Body of pancreas (tissue), 4 donors: ENCODE data around the gene ZNF654.

Experiments
- POLR2A ChIP-seq, 3 donors: fragments of 450-650 bp; IDR thresholded peaks; one replicate each; pipeline ENCODE4 v1.6.1; 2016; ENCODE audit warnings: antibody characterized with exemption in 3 of 3, mild to moderate bottlenecking in 2 of 3
- TF ChIP-seq, protein P1 (sequence below), 7 experiments: fragments of 450-650 bp in 4 of 7; fragments of 200-600 bp in 3 of 7; sonication (generic) in 3 of 7; IDR thresholded peaks; one replicate each; pipeline ENCODE4 v1.5.1; 2016 to 2019; ENCODE audit warnings: antibody characterized with exemption in 7 of 7

DNA sequence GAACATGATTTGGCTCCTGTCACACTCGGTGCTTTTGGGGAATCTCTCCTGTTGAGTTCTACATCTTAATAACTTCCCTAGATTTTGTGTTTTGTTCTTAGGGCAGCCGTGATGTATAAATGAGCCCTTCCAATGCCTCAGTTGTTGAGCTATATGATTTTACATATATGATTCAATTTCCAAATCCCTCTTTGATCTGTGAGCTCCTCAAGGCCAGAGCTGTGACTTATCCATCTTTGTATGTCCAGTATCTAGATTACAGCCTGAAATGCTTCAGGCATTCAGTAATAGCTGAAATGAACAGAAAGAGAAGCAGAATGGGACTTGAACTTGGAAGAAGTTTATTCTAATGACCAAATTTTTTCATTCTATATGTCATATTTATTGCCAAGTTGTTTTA, 26.8 kb upstream of the ZNF654 start:
- TF ChIP-seq, protein P1, sequence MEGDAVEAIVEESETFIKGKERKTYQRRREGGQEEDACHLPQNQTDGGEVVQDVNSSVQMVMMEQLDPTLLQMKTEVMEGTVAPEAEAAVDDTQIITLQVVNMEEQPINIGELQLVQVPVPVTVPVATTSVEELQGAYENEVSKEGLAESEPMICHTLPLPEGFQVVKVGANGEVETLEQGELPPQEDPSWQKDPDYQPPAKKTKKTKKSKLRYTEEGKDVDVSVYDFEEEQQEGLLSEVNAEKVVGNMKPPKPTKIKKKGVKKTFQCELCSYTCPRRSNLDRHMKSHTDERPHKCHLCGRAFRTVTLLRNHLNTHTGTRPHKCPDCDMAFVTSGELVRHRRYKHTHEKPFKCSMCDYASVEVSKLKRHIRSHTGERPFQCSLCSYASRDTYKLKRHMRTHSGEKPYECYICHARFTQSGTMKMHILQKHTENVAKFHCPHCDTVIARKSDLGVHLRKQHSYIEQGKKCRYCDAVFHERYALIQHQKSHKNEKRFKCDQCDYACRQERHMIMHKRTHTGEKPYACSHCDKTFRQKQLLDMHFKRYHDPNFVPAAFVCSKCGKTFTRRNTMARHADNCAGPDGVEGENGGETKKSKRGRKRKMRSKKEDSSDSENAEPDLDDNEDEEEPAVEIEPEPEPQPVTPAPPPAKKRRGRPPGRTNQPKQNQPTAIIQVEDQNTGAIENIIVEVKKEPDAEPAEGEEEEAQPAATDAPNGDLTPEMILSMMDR (IDR thresholded peaks at IDR 0.05), result no peak
- TF ChIP-seq POLR2A (IDR thresholded peaks at IDR 0.05), result no peak
